Neural progenitor cell (in vitro differentiated cells): Measurements from ENCODE around the gene ZNF829.

ENCODE experiments used
- CTCF ChIP-seq: fragments of 200-600 bp; sonication (generic); IDR thresholded peaks from 2 replicates; pipeline ENCODE4 v1.5.1; 2017; ENCODE audit warnings: antibody characterized with exemption, mild to moderate bottlenecking
- EZH2 ChIP-seq: fragments of 200-600 bp; sonication (generic); IDR thresholded peaks from 2 replicates; pipeline ENCODE4 v1.6.1; 2017; ENCODE audit warnings: antibody characterized with exemption, mild to moderate bottlenecking, moderate library complexity

- no peak for TF ChIP-seq CTCF
- TF ChIP-seq EZH2 = no peak
These were observed 24.2 kb downstream of the ZNF829 start for GRCh38 chr19:36891768-36892357.
